HEK293T (cell line): ENCODE data around the gene ITPK1.

Experiments
- CTCF ChIA-PET: fragments of 350-600 bp; formaldehyde crosslinking; extraction: SDS; loops from one replicate; lab custom pipeline; 2021; ENCODE audit warnings: antibody characterized with exemption, inconsistent platforms; lab: Yijun Ruan, JAX
- POLR2A ChIA-PET: fragments of 350-600 bp; formaldehyde crosslinking; extraction: SDS; loops from one replicate; lab custom pipeline; 2020; ENCODE audit warnings: antibody characterized with exemption, inconsistent platforms; lab: Yijun Ruan, JAX
- DNase-seq: peaks from one replicate; pipeline ENCODE4 v3.0.0; 2012; ENCODE audit warnings: mixed read lengths; ENCODE audit errors: extremely low spot score
- ARNT ChIP-seq: fragments of 450-650 bp; IDR thresholded peaks from 2 replicates; pipeline ENCODE4 v1.6.1; 2017; ENCODE audit warnings: mild to moderate bottlenecking
- BHLHE40 ChIP-seq: fragments of 450-650 bp; IDR thresholded peaks from 2 replicates; pipeline ENCODE4 v1.6.1; 2016; ENCODE audit warnings: mild to moderate bottlenecking, moderate library complexity, borderline replicate concordance
- CTBP1 ChIP-seq: fragments of 450-650 bp; IDR thresholded peaks from 2 replicates; pipeline ENCODE4 v1.6.1; 2016; ENCODE audit warnings: borderline replicate concordance
- ELF4 ChIP-seq: fragments of 450-650 bp; IDR thresholded peaks from 2 replicates; pipeline ENCODE4 v1.6.1; 2017; ENCODE audit warnings: antibody characterized with exemption
- FOXA1 ChIP-seq: fragments of 450-650 bp; IDR thresholded peaks from 2 replicates; pipeline ENCODE4 v1.6.1; 2016; ENCODE audit warnings: mild to moderate bottlenecking
- FOXK2 ChIP-seq: fragments of 450-650 bp; IDR thresholded peaks from 2 replicates; pipeline ENCODE4 v1.6.1; 2016; ENCODE audit warnings: mild to moderate bottlenecking
- FOXM1 ChIP-seq: fragments of 450-650 bp; IDR thresholded peaks from 2 replicates; pipeline ENCODE4 v1.6.1; 2017; ENCODE audit warnings: mild to moderate bottlenecking, borderline replicate concordance
- HDGF ChIP-seq: fragments of 450-650 bp; IDR thresholded peaks from 2 replicates; pipeline ENCODE4 v1.6.1; 2017; ENCODE audit warnings: antibody characterized with exemption, borderline replicate concordance
- L3MBTL2 ChIP-seq: fragments of 450-650 bp; conservative IDR thresholded peaks from 2 replicates; pipeline ENCODE4 v1.6.1; 2016; ENCODE audit warnings: mild to moderate bottlenecking
- LEF1 ChIP-seq: fragments of 450-650 bp; IDR thresholded peaks from 2 replicates; pipeline ENCODE4 v1.6.1; 2017; ENCODE audit warnings: mild to moderate bottlenecking, borderline replicate concordance
- NFRKB ChIP-seq: fragments of 450-650 bp; IDR thresholded peaks from 2 replicates; pipeline ENCODE4 v1.6.1; 2016; ENCODE audit warnings: mild to moderate bottlenecking, moderate library complexity
- PKNOX1 ChIP-seq: fragments of 450-650 bp; IDR thresholded peaks from 2 replicates; pipeline ENCODE4 v1.6.1; 2016
- SP1 ChIP-seq: fragments of 450-650 bp; IDR thresholded peaks from 2 replicates; pipeline ENCODE4 v1.6.1; 2017
- SUZ12 ChIP-seq: fragments of 450-650 bp; IDR thresholded peaks from 2 replicates; pipeline ENCODE4 v1.6.1; 2016; ENCODE audit warnings: mild to moderate bottlenecking
- TARDBP ChIP-seq: fragments of 450-650 bp; IDR thresholded peaks from 2 replicates; pipeline ENCODE4 v1.6.1; 2016
- ZNF384 ChIP-seq: fragments of 450-650 bp; IDR thresholded peaks from 2 replicates; pipeline ENCODE4 v1.6.1; 2016

Gene ITPK1

GRCh38 chr14:93096691-93097322, 18.9 kb downstream of the ITPK1 start:
- ChIA-PET CTCF (interaction anchor here (0.7 to 2.6 kb wide), 2 partner anchors 17 to 88 kb away, joined by 3 to 11 read pairs; partner anchors contain the start of gene MOAP1), POLR2A (no interaction called here)
- no peak for TF ChIP-seq FOXA1
- TF ChIP-seq LEF1 = no peak
- no peak for TF ChIP-seq PKNOX1
- DNase-seq = no peak

GRCh38 chr14:93095742-93096510, 19.8 kb downstream of the ITPK1 start:
- no peak for DNase-seq
- ChIA-PET CTCF (interaction anchor here (0.6 to 2.6 kb wide), 3 partner anchors 18 to 492 kb away, joined by 3 to 11 read pairs (median 7); partner anchors contain the start of gene MOAP1), POLR2A (no interaction called here)
- TF ChIP-seq ELF4 = no peak

GRCh38 chr14:93094121-93094918, 21.4 kb downstream of the ITPK1 start:
- CTCF ChIA-PET = interaction anchor here (0.6 to 1.2 kb wide), 3 partner anchors 19 to 38 kb away, joined by 3 to 5 read pairs (median 5); no protein-coding TSS in a partner anchor
- DNase-seq = no peak
- POLR2A ChIA-PET = no interaction called here
- TF ChIP-seq L3MBTL2 = no peak
- TF ChIP-seq ELF4 = no peak
- TF ChIP-seq FOXM1 = no peak
- TF ChIP-seq BHLHE40 = no peak
- no peak for TF ChIP-seq CTBP1
- no peak for TF ChIP-seq FOXA1
- TF ChIP-seq ARNT = no peak
- no peak for TF ChIP-seq LEF1
- TF ChIP-seq SUZ12 = no peak
- no peak for TF ChIP-seq PKNOX1
- no peak for TF ChIP-seq SP1
- no peak for TF ChIP-seq ZNF384
- no peak for TF ChIP-seq FOXK2
- TF ChIP-seq TARDBP = no peak

GRCh38 chr14:93092606-93093556, 22.8 kb downstream of the ITPK1 start:
- CTCF ChIA-PET = no interaction called here
- POLR2A ChIA-PET = no interaction called here
- TF ChIP-seq SUZ12 (no peak), NFRKB (no peak), PKNOX1 (no peak), ELF4 (no peak), LEF1 (no peak), CTBP1 (no peak), SP1 (no peak), TARDBP (no peak), ARNT (no peak), L3MBTL2 (no peak), BHLHE40 (no peak), HDGF (no peak), FOXK2 (no peak), ZNF384 (no peak), FOXM1 (no peak), FOXA1 (no peak)
- DNase-seq = no peak

GRCh38 chr14:93091666-93092065, 24.1 kb downstream of the ITPK1 start:
- TF ChIP-seq PKNOX1 = no peak
- no peak for TF ChIP-seq BHLHE40
- no peak for TF ChIP-seq ELF4
- POLR2A ChIA-PET = interaction anchor here (1.2 kb wide), 1 partner anchor 22 kb away, joined by 3 read pairs; no protein-coding TSS in a partner anchor
- CTCF ChIA-PET = interaction anchor here (1.6 kb wide), 1 partner anchor 21 kb away, joined by 3 read pairs; no protein-coding TSS in a partner anchor
- no peak for DNase-seq
